Anterior cingulate cortex (tissue), 58 donors: ENCODE results near the gene FBXL19.
"Not testable (repeated sequence)": the region's sequence is repeated elsewhere in the genome, so short reads cannot be mapped to it uniquely, and the experiment has no call there.

Experiments used
- DNase-seq, 58 donors: peaks; one replicate each; lab custom pipeline; 2025; lab: John Stamatoyannopoulos, UW

The FBXL19 gene

GRCh38 chr16:30921459-30921747 lies 2.0 kb upstream of the FBXL19 start:
- no peak for DNase-seq

GRCh38 chr16:30921748-30922419 lies 1.5 kb upstream of the FBXL19 start:
- peak; percentile 30 to 92 (median 77) for DNase-seq

GRCh38 chr16:30922420-30922959 lies 882 bp upstream of the FBXL19 start:
- peak; percentile 93 to 100 (median 100) for DNase-seq

DNA sequence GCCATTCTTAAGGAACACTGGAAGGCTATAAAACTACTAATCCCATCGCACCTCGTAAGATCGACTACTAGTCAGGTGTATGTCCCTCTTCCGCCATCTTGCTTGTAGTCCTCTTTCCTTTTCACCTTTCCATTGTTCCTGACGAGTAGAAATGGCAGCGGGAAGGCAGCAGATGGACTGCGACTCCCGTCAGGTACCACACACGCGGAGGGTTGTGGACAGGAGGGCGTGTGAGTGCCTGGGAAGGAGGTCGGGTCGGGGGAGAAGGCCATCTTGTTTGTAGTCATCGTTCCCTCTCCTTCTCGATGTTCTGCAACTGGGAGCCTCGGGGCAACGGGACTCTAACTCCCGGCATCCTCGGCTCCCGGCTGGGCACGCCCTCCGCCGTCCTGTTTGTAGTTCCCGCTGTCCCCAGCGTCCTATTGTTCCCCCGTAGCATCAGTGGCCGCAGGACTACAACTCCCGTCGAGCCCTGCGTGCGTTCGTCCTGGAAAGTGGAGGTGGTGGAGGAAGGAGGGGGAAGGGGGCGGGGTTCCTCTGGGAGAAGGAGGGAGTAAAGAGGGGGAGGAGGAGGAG lies 324 bp upstream of the FBXL19 start:
- peak; percentile 86 to 100 (median 99) for DNase-seq

DNA sequence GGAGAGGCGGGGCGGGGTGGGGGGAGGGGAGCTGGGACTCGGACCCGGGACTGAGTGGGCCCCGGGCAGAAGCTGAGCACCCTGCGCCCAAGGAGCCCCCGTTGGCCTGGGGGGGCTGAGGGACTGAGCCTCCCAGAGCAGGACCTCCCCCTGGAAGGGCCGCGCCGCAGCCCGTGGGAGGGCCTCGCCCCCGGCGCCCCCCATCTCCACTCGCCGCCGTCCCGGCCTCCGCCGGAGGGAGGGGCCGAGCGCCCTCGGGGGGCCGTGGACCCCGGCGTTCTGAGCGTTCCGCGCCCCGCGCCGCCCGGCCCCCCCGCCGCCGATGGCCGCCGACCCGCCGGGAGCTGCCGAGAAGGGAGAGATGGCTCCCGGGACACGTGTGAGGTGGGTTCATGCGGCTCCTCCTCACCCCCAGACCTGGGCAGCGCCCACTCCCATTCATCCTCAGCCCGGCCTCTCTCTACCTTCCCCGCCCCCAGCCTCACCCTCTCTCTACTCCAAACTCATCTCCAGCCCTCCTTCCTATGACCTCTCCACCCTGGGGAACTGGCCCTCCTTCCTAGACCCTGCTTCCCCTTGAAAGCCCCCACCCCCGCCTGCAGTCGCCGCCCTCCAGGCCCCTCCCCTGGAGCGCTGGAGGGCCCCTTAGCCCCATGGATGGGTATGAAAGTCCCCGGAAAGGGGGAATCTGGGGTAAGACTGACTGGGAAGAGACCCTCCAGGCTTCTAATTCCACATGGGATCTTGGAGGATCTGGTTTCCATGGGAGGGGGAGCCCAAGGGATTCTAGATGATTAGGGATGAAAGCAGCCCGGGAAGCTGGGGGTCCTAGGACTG lies 922 bp downstream of the FBXL19 start:
- DNase-seq = peak in 2 of 58 donors; percentile 35 to 41

DNA sequence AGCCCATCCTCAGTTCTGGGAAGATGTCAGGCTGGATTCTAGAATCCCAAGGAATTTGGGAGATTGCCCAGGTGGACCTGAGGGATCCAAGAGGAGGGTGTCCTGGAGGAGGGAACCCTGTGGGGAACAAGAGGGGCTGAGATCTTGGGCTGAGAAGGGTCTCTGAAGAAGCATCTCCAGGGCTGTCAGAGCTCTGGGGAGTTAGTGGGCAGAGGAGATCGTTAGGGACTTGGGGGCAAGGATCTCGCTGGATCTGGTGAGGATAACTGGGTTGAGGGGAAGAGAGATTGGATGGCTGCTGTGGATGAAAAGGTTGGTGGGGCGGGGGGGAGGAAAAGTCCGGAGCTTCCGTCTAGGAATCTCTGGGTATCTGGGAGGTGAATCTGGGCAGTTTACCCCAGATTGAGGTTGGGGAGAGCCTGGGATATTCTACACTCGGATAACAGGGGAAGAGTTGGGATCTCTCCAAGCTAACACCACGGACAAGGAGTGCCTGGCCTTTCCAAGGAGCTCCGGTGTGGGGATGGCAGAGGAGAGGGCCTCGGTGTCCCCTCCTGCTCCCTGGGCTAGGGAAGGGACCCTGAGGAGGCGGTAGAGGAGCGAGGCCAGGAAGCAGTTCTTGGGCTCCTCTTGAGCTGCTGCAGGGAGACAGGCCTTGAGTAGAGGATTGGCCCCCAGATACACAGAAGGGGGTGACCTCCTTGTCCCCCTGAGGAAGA lies 1.7 kb downstream of the FBXL19 start:
- peak in 2 of 58 donors; percentile 4 to 5 for DNase-seq

DNA sequence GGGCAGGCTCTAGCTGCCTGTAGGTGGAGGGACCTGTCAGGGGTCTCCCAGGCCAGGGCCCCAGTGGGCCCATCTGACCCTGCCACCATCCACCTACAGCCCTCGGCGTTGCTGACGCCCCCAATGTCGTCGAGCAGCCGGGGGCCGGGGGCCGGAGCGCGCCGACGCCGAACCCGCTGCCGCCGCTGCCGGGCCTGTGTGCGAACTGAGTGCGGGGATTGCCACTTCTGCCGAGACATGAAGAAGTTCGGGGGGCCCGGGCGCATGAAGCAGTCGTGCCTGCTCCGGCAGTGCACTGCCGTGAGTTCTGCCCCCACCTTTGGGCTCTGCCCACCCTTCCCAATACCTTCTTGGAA lies 2.2 kb downstream of the FBXL19 start:
- DNase-seq = no peak

- no peak for DNase-seq
Observed at GRCh38 chr16:30925995-30926811, 2.8 kb downstream of the FBXL19 start.

- DNase-seq = no peak
Observed at GRCh38 chr16:30926937-30927788, 3.8 kb downstream of the FBXL19 start.

- peak in 52 of 58 donors; percentile 29 to 94 (median 73) for DNase-seq
Observed at GRCh38 chr16:30927789-30928378, 4.5 kb downstream of the FBXL19 start.

DNA sequence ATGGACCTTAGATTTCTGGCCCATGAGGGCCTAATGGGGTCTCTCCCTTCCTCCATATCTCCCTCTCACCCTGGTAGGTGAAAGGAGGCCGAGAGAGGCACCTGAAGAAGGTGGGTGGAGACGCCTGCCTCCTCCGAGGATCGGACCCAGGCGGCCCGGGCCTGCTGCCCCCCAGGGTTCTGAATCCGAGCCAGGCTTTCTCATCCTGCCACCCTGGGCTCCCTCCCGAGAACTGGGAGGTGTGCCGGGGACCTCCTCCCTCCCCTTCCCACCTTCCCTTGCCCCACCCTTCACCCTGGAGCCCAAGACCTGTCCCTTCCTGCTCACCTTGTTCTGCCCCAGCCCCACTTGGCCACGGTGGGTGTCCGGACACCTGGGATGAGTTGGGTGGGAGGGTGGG lies 5.0 kb downstream of the FBXL19 start:
- DNase-seq = no peak

GRCh38 chr16:30929167-30929566 lies 5.8 kb downstream of the FBXL19 start:
- DNase-seq = no peak

DNA sequence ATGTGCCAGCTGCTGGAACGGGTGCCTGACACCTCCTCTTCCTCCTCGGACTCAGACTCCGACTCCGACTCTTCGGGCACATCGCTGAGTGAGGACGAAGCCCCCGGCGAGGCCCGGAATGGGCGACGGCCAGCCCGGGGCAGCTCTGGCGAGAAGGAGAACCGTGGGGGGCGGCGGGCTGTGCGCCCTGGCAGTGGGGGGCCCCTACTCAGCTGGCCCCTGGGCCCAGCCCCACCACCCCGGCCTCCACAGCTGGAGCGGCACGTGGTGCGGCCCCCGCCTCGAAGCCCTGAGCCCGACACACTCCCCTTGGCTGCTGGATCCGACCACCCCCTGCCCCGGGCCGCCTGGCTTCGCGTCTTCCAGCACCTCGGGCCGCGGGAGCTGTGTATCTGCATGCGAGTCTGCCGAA lies 6.8 kb downstream of the FBXL19 start:
- no peak for DNase-seq

DNA sequence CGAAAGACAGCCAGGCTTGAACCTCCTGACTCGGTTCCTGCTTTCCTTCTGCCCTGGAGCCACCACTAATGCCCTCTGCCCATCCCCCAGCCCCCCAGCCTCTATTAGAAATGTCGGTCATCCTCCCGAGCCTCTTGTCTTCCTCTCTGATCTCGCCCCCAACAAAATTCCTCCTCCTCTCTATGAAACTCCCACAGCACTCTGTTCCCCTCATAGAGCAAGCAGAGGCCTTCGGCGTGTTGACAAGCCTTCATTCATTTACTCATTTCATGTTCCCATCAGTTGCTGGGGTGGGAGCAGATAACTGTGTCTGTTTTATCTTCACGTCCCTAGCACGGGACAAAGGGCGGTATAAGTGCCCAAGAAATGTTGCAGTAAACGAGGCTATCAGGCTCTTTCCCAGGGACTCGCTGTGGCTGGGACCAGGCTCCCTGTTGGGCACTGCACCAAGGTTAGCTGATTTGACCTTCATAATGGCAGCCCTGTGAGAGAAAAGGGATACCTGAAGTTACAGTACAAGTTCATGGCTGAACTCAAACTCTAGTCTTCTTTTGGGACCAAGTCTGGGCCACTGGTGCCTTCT lies 7.8 kb downstream of the FBXL19 start:
- DNase-seq = no peak

DNA sequence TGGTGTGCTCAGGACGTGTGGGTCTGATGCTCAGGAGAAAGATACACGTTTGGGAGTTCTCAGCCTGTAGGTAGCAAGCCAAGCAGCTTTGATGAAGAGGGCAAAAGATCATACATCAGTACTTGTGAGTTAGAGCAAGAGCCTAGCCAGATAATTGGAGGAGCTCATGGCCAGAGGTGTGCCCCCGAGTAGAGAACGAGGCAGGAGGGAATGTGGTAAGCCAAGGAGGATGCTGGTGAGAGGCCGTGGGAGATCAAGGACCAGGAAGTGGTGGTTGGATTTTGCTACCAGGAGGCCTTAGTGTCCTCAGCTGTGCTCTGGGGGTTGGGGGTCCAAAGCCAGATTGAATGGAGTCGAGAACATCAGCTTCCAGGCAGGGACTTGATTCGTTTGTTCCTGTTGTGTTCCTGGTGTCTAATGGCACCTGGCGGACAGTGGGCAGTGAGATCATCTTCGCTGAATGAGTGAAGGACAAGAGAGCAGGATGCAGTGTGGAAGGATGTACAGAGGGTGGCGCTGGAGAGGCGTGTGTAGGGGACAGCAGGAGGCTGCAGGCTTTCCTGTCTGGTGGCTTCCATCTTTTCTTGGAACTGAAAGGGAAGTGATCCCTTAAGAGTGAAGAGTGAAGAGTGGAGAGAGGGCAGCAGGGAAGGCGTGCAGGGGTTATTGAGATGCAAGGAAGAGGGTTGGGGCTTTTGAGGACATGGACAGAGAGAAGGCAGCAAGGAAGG lies 11.6 kb downstream of the FBXL19 start:
- peak in 21 of 58 donors; percentile 2 to 60 (median 24) for DNase-seq

GRCh38 chr16:30937692-30938091 lies 14.3 kb downstream of the FBXL19 start:
- no peak for DNase-seq

GRCh38 chr16:30939571-30939970 lies 16.2 kb downstream of the FBXL19 start:
- DNase-seq = not testable (repeated sequence)
